GM21381 (cell line): ENCODE results near the gene TBC1D2B.
A peak's percentile ranks its signal among the peaks of the same experiment; 100 is the strongest.

Experiments used
- ATAC-seq: cut with Tn5 transposase; IDR thresholded peaks from one replicate; pipeline ENCODE4 v1.9.1; 2021; ENCODE audit warnings: mild to moderate bottlenecking, moderate library complexity; ENCODE audit not compliant: unreplicated experiment

The TBC1D2B gene

DNA sequence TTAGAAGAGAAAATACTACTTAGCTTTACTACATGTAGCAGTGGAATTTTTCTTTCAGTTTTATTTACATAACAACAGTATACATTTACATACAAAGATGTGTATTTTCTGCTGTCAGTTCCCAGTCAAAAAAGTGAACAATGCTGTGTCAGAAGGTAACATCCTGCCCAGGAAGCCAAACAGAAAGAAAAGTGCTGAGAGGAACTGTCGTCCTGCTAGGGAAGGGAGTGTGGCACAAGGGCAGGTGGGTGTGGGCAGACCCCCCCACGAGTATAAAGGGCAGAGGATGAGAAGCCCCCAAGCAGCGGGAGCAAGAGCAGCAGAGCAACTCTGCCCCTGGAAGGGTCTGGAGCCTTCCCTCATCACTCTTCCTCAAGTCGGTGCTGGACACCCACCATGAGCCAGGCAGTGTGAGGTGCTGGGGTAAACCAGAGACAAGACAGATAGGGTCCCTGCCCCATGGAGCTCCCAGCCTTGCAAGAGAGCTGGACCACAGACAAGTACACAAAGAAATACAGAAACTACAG lies 39.7 kb downstream of the TBC1D2B start:
- no peak for ATAC-seq

DNA sequence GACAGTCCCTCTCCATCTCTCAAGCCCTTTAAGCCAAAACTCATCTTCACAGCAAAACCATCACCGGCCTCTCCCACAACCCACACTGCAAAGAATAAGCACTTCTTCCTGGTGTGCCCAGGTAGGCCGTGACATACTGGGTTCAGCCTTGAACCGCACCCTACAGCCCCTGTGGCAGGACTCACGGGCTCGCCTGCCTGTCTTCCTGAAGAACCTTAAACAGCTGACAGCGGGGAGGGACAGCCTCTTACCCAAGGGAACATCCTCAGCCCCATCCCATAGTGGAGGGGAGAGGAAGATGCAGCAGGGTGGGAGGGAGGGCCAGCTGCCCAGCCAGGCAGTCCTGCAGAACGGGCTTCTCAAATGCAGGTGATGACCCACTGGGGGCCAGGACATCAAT lies 40.2 kb downstream of the TBC1D2B start:
- ATAC-seq, result no peak

DNA sequence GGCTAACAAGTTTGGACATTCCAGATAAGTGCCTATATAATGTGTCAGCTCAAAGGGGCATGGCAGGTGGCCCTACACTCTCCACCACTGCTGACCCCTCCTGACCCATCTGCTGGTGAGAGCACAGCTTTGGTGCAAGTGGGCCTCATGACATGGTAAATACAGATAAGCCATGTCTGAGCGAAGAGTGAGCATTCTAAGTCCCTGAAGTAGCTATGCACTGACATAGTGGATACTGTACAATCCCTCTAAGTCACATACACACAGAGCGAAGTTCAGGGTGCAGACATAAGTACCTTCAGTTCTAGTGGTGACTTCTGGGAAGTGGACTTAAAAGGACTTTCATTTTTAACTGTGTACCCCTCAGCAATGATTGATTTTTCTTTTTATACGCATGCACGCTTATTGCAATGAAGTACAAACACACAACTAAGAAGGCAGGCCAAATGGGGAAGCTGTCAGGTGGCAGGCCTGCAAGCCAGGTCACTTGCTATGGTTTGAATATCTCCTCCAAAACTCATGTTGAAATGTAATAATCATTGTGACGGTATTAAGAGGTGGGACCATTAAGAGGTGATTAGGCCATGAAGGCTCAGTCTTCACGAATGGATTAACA lies 41.5 kb downstream of the TBC1D2B start:
- no peak for ATAC-seq

DNA sequence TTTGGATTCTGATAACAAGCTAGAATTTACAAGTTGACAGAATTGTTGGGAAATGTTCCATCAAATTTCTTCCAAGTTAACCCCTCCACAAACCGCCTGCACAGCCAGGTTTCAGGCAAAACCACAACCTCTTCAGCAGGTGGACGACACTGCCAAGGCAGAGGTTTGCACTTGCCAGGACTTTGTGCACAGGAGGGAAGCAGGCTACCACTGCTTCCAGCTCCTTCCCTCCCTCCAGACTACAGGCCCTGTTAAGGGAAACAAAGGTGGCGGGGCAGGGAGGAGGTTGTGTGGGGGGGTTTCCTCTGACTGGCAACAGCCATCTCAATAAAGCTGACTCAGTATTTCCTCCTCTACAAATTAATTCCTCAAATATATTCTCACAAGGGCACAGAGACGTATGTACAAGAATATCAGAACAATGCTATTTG lies 42.2 kb downstream of the TBC1D2B start:
- ATAC-seq, result no peak

DNA sequence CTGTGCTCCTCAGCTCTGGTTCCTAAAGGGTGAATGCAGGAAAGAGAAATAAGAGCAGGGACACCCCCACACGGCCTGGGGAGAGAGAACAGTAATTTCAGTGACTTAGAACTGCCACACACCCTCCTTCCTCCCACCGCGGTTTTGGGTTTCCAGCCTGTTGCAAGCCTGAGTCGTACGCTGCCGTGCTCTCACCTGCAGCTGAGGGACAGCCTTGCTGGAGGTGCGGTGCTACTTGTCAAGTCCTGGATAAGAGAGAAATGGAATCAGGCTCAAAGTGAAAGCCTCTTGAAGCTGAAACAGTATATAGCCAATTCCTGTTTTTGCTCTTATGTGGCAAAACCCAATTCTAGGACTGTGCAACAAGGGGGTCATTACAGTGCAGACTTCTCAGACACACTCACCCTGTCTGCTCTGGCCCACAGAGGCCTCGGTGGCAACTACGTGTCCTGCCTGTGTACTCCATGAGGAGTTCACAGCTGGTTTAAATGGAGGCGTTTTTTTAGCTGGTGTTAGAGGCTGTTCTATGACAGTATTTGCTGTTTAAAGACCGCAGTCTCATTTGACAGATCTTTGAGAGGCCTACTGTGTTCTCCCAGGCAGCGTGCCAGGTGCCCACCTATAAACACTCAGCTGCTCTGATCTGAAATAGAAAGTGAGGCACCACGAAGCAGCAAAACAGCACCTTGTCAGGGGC lies 42.9 kb downstream of the TBC1D2B start:
- ATAC-seq, result peak; percentile 76

DNA sequence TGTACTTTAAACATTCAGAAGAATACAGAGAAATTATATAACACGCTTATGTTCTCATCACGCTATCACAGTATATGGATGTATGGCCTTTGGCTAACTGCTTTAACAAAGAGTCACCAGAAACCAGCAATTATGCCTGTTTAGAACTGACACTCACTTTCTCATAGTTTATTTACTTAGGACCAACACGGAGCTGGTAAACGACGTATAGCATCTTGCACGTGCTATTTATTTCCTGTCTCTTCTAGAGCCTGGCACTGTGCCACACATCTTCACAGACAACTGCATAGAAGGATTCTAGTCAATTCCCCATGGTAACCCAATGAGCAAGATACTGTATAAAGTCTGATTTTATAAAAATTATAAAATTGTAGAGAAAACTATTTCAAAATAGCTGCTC lies 43.6 kb downstream of the TBC1D2B start:
- ATAC-seq, result peak; percentile 30

DNA sequence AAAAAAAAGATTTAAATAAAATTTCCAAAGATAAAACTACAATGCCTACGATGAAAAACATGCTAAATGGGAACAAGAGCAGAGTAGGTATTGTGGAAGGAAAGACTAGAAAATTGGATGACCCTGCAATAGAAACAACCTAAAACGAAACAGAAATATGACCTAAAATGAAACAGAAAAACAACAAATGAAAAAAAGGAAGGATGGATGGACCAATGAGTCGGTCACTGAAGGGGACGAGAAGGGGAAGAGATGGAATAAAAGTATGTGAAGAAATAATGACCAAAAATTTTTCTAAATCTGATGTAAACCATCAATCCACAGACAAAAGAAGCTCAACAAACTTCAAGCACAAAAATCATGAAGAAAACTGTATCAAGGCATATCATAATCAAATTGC lies 44.8 kb downstream of the TBC1D2B start:
- ATAC-seq, result no peak

DNA sequence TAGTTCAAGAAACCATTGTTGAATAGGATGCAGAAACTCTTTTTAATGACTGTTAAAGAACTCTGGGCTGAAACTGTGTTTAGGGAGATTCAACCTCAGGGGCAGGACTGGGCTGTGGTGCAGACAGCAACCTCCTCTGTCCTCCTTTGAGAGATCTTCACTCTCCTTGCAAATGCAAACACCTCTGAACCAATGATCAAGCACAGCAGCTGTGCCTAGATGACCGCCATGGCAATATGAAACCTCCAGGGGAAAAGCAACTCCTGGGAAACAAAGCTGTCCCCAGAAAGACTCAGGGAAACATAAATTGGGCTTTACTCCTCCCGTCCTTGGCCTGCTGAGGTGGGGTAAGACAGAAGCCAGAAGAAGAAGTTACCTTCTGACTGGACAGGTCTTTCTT lies 52.6 kb downstream of the TBC1D2B start:
- ATAC-seq, result no peak

DNA sequence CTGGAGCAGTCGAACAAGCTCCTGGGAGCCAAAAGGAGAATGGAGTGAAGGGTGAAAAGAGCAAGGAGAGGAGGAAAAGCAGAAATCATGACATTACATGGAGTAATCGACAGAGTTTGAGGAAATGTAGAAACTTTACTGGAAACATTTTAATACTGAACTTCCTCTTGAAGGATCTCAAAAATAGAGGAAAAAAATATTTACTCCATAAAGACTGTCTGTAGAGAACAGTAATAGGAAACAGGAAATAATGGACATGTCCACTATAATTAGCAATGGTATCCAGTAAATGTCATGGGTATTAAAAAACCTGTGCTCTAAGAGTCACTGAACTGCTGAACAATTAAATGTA lies 53.0 kb downstream of the TBC1D2B start:
- no peak for ATAC-seq

DNA sequence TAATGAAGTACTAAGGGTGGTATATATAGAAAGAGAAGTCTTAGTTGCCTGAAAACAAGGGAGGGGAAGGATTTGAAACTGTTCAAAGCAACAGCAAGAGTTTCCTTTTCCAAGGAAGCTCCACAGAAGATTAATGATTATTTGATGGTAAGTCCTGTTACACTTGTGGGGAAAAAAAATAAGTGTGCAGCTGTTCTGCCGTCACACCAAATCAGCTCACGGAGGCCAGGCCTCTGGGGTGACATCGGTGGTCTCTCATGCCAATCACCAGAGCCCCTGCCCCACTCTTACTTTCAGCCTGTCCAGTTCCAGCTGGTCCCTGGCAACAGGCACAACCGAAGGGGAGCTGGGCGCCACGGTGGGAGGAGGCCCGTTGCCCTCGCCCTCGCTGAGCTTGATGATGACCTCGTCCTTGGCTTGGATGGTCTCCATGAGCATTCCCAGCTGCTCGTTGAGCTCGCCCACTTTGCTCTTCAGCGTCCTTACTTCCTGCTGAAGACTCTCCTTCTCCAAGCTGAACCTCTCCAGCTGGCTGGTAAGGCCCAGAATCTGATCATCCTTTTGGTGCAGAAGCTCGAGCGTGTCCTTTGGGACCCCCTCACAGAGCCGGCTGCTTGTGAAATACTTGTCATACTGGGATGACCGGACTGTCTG lies 53.5 kb downstream of the TBC1D2B start:
- no peak for ATAC-seq

DNA sequence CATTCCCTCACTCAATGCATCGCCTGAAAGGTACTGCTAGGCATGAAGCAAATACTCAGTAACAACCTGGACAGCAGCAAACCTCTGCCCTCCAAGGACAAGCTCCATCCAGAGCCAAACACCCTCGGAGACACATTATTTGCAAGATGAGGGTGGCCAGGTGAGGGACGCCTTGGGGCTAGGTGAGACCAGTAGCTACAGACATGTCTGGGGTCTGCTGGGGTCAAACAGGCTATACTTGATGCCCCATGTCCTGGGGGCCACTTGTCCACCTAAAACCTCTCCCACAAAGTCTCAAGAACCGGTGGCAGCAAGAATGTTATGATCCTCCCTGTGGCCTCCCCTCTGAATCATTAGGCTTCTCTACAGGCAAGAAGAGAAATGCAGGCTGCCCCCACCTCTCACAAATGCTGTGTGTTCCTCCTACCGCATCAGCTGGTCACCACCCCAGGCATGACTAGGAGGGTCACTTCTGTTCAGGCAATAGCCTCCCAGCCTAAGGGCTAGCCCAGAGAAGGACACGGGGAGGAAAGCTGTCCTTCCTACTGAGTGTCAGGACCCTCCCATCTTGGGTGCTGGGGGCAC lies 54.3 kb downstream of the TBC1D2B start:
- ATAC-seq, result no peak

DNA sequence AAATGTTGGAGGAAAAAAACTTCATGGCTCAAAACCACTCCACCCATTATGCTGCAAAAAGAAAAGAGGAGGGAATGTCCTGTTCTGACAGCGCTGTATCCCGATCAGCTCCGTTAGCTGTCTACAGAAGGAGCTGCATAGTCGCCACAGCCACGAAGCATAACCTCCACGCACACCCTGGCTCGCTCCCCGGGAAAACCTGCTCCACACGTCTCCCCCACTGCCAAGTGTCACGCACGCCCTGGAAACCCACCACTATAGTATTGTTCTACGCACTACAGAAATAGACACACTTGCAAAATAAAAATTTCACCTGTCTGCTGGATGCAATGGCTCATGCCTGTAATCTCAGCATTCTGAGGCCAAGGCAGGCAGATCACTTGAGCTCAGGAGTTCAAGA lies 55.8 kb downstream of the TBC1D2B start:
- ATAC-seq, result no peak

DNA sequence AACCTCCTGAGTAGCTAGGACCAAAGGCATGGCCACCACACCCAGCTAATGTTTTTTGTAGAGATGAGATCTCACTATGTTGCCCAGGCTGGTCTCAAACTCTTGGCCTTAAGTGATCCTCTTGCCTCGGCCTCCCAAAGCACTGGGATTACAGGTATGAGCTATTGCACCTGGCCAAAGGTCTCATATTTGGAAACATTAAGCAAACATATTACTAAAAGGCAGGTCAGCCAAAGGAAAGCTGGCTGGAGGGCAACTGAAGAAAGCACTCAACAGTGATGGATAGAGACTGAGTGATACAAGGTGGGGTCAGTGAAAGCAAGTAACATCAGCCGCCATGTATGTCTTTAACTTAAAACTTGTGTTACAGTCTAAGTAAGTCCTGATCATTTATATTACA lies 57.5 kb downstream of the TBC1D2B start:
- ATAC-seq, result no peak

DNA sequence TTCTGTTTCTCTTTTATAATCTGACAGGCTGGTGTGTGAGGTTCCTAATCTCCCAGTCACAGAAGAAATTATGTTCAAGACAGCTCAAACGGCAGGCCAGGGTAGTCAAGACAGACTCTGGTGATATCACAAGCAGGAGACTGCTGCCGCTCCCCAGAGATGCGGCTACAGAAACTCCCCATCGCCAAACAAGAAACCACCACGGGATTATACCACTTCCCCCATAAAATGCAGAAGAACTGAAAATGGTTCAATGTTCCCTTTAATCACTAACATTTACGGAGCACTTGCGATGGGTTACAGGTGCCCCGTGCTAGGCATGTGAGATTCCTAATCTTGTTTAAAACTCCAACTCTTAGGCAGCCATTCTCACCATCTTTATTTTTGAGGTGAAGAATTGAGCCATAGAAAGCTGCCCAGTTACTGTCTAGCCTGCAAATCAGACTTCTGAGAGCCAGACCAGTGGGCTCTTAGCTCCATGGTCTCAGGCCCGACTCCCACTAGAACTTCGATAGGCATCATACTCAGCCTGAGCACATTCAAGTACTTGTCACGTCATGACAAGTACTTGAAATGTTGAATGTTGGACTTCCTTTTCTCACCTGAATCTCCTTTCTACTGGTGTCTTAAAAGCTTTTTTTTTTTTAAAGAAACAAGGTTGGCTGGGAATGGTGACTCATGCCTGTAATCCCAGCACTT lies 58.4 kb downstream of the TBC1D2B start:
- ATAC-seq, result no peak

DNA sequence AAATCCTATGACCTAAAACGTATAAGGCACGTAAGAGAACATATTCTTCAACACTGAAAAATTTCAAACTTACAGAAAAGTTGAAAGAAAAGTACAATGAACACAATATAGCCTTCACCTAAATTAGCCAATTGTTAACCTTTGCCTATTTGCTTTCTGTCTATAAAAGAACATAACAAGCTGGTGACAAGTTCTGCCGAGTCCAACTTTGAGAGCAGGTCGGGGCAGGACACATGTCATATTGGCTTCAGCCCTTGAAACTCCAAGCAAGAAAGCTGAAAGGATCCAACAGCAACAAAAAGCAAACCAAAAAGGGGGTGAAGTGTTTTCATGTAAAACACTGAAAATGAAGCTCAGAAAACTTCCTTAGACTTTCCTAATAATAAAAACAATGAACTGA lies 59.1 kb downstream of the TBC1D2B start:
- no peak for ATAC-seq

DNA sequence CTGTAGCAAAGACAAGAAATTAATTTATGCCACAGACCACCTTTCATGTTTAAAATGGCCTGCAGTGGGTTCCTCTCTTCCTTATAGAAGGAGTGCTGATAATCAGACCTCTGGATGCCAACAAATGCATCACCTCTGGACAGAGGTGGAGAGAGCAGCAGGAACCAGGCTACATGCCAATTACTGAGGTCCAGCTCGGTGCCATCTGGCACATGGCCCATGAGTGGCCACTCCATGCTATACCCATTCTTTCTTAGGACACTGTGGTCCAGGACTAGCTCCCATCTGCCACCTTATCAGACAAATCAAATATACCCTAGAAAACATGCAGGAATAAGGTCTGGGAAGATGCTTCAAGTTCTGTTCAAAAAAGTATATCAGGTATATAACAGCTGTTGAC lies 60.7 kb downstream of the TBC1D2B start:
- ATAC-seq, result no peak

DNA sequence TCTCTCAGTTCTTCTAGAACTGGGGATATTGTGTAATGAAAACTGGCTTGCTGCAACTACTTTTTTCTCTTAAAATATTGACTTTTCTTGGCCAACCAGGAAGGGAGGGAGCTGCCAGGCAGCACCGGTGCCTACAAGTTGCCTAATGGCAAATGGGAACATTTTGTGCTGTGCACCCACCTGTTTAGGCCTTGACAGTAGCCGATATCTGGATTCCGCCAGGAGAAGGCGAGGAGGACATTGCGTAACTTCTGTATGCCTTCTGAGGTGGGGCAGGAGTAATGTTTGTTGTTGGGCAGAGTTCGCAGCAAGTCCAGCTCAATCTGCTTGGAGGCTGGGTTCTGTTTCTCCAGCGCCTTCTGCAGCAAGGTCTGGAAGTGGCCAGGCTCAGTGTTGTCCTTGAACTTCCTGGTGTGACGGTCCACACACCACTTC lies 64.9 kb downstream of the TBC1D2B start:
- no peak for ATAC-seq

DNA sequence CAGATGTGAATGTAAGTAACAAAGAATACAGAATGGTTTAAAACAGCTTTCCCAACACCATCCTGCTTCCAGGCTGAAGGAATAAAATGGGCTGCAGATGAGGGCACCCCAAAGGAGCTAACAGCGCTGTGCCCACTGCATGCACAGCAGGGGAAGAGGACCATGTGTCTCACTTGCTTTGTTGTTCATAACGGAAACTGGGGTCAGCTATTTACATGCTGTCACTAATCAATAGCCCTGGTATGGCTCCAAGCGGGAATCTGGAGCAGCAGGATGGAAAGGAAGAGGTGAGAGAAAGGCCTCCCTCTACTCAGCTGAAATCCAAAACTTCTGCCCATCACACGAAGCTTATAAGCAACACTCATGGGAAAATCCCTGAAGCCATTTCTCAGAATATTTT lies 67.4 kb downstream of the TBC1D2B start:
- ATAC-seq, result no peak

DNA sequence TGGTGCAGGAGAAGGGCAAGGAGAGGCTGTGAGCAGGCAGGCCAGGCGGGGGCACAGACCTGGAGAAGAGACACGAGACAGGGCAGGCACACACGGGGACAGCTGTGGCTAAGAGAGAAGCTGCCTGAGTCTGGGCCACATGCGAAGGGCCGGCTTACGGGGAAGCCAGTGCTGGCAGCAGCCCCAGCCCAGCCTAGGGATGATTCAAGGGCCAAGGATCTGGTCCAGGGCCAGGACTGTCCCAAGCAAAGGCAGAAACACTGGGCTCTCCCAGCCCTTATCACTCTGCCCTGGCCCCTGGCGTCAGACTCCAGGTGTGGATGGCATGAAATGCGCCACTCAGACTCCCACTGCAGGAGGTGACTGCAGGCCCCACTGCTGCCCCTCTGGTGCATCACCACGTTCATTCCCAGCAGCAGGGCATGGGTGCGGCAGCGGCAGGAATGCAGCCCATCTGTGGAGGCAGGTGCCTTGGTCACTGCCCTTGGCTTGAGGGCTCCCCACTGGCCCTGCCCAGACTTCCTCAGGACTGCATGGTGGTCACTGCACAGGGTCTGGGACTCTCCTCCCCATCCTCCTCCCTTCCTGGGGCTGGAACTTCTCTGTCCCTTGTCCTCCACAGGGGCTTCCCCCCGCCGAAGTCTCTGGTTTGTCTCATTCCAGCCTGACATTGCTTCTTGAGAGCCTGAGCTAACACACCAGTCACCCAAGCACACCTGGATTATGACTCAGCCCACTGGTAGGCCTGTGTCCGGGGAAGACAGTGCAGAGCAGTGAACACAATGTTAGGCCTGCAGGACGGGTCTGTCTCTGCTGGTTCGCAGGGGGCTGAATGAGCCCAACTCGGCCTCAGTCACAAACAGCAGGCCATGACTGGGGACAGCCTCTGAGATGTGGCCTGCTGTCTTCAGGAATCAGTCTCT lies 69.3 kb downstream of the TBC1D2B start:
- no peak for ATAC-seq
